GM23338 (cell line): ENCODE measurements around the gene ZCCHC14. TPM values are rescaled to one million over a fixed set of nuclear protein-coding genes. Genes with fewer than 3 reads are reported as not detected.
"Not testable (repeated sequence)": the region's sequence is repeated elsewhere in the genome, so short reads cannot be mapped to it uniquely, and the experiment has no call there.

ENCODE experiments used
- ATAC-seq: fragments of 200-7000 bp; cut with Tn5 transposase; 3 replicates; pipeline ENCODE4 v1.9.1; 2020
- DNase-seq: peaks from one replicate; pipeline ENCODE4 v3.0.0-alpha.2; 2015; ENCODE audit warnings: low spot score
- H2AFZ ChIP-seq: fragments of 200-600 bp; sonication (generic); 2 replicates; pipeline ENCODE4 v1.8.0; 2016; ENCODE audit warnings: antibody characterized with exemption, mild to moderate bottlenecking, moderate library complexity
- H3F3A ChIP-seq: fragments of 200-600 bp; sonication (generic); replicated peaks from 2 replicates; pipeline ENCODE4 v1.8.0; 2017; ENCODE audit warnings: antibody characterized with exemption, mixed run types, low read depth
- H3K27ac ChIP-seq: fragments of 200-600 bp; sonication (generic); 2 replicates; pipeline ENCODE4 v1.6.1; 2016; ENCODE audit warnings: low read depth
- H3K27me3 ChIP-seq: fragments of 200-600 bp; sonication (generic); 2 replicates; pipeline ENCODE4 v1.8.0; 2016; ENCODE audit warnings: mild to moderate bottlenecking, mixed run types, moderate library complexity; ENCODE audit not compliant: insufficient read depth
- H3K36me3 ChIP-seq: fragments of 200-600 bp; sonication (generic); 2 replicates; pipeline ENCODE4 v1.8.0; 2016; ENCODE audit warnings: mild to moderate bottlenecking; ENCODE audit not compliant: insufficient read depth
- H3K4me1 ChIP-seq: fragments of 200-600 bp; sonication (generic); 2 replicates; pipeline ENCODE4 v1.8.0; 2016; ENCODE audit warnings: mild to moderate bottlenecking, moderate library complexity; ENCODE audit not compliant: insufficient read depth
- H3K4me2 ChIP-seq: fragments of 200-600 bp; sonication (generic); 2 replicates; pipeline ENCODE4 v1.7.1; 2017; ENCODE audit warnings: mixed run types
- H3K4me3 ChIP-seq: fragments of 200-600 bp; sonication (generic); 2 replicates; pipeline ENCODE4 v1.6.1; 2016; ENCODE audit warnings: mixed run types
- H3K79me2 ChIP-seq: fragments of 200-600 bp; sonication (generic); replicated peaks from 2 replicates; pipeline ENCODE4 v1.8.0; 2017; ENCODE audit warnings: mild to moderate bottlenecking; ENCODE audit not compliant: insufficient read depth
- H3K9me2 ChIP-seq: fragments of 200-600 bp; sonication (generic); 2 replicates; pipeline ENCODE4 v1.8.0; 2017; ENCODE audit not compliant: insufficient read depth
- H4K20me1 ChIP-seq: fragments of 200-600 bp; sonication (generic); replicated peaks from 2 replicates; pipeline ENCODE4 v1.8.0; 2017; ENCODE audit warnings: mild to moderate bottlenecking; ENCODE audit not compliant: insufficient read depth
- H3K27ac Mint-ChIP-seq: 2 replicates; pipeline ENCODE4 v1.8.0; 2020; ENCODE audit warnings: inconsistent platforms, mild to moderate bottlenecking, moderate library complexity, mixed read lengths
- H3K27me3 Mint-ChIP-seq: 3 replicates; pipeline ENCODE4 v1.8.0; 2022; ENCODE audit warnings: low read depth, mild to moderate bottlenecking, moderate library complexity, mixed read lengths, inconsistent platforms; ENCODE audit not compliant: insufficient read depth, poor library complexity
- H3K36me3 Mint-ChIP-seq: 3 replicates; pipeline ENCODE4 v1.8.0; 2021; ENCODE audit warnings: low read depth, mild to moderate bottlenecking, inconsistent platforms, moderate library complexity, mixed read lengths
- H3K4me1 Mint-ChIP-seq: 3 replicates; pipeline ENCODE4 v1.8.0; 2020; ENCODE audit warnings: mild to moderate bottlenecking, inconsistent platforms, mixed read lengths
- H3K4me3 Mint-ChIP-seq: 3 replicates; pipeline ENCODE4 v1.8.0; 2021; ENCODE audit warnings: moderate library complexity, mild to moderate bottlenecking, inconsistent platforms, mixed read lengths
- H3K9me3 Mint-ChIP-seq: 3 replicates; pipeline ENCODE4 v1.8.0; 2020; ENCODE audit warnings: moderate library complexity, mild to moderate bottlenecking, inconsistent platforms, mixed read lengths
- CREB1 ChIP-seq: fragments of 250-450 bp; sonication (Bioruptor Pico); IDR thresholded peaks from 2 replicates; pipeline ENCODE4 v1.5.0; 2020; ENCODE audit warnings: low read depth, mild to moderate bottlenecking, moderate library complexity
- EZH2 ChIP-seq: fragments of 200-600 bp; sonication (generic); IDR thresholded peaks from one replicate; pipeline ENCODE4 v1.8.0; 2017; ENCODE audit warnings: antibody characterized with exemption, mild to moderate bottlenecking, low read depth; ENCODE audit not compliant: unreplicated experiment
- EZH2phosphoT487 ChIP-seq: fragments of 200-600 bp; sonication (generic); IDR thresholded peaks from one replicate; pipeline ENCODE4 v1.8.1; 2018; ENCODE audit warnings: antibody characterized with exemption; ENCODE audit not compliant: unreplicated experiment
- JUNB ChIP-seq: IDR thresholded peaks from one replicate; pipeline ENCODE4 v1.6.1; 2016; ENCODE audit warnings: antibody characterized with exemption; ENCODE audit not compliant: unreplicated experiment
- NANOG ChIP-seq: IDR thresholded peaks from 2 replicates; pipeline ENCODE4 v1.6.1; 2016; ENCODE audit warnings: antibody characterized with exemption, borderline replicate concordance
- POLR2AphosphoS5 ChIP-seq: IDR thresholded peaks from 2 replicates; pipeline ENCODE4 v1.6.1; 2016; ENCODE audit warnings: antibody characterized with exemption, low read depth
- STAT1 ChIP-seq: IDR thresholded peaks from one replicate; pipeline ENCODE4 v1.6.1; 2016; ENCODE audit warnings: antibody characterized with exemption; ENCODE audit not compliant: unreplicated experiment
- ZNF114 ChIP-seq: fragments of 250-450 bp; sonication (Bioruptor Pico); IDR thresholded peaks from 2 replicates; pipeline ENCODE4 v1.5.0; 2020; ENCODE audit warnings: mild to moderate bottlenecking, moderate library complexity
- ZNF331 ChIP-seq: fragments of 250-450 bp; sonication (Bioruptor Pico); IDR thresholded peaks from 2 replicates; pipeline ENCODE4 v1.5.0; 2020; ENCODE audit warnings: low read depth, mild to moderate bottlenecking, moderate library complexity
- ZNF462 ChIP-seq: fragments of 250-450 bp; sonication (Bioruptor Pico); IDR thresholded peaks from 2 replicates; pipeline ENCODE4 v1.5.0; 2020; ENCODE audit warnings: mild to moderate bottlenecking, moderate library complexity
- polyA plus RNA-seq: library from polyadenylated mRNA; unstranded; fragments of >200 nt; fragmentation: Nextera tagmentation; extraction: Ambion mirVana; gene quantifications from 2 replicates; pipeline ENCODE4 v1.2.1, GENCODE V29; 2016
- total RNA-seq: library from RNA; depleted of rRNA; stranded (reverse); fragments of >200 nt; shearing (Covaris generic); gene quantifications from 2 replicates; pipeline ENCODE4 v1.2.3, GENCODE V29; 2014
- TF ChIP-seq, protein P1 (sequence below), 2 experiments: fragments of 200-600 bp in 1 of 2; sonication (generic) in 1 of 2; conservative IDR thresholded peaks; 2 replicates each; pipeline versions ENCODE4 v1.5.1 to v1.6.1; 2016 to 2017; ENCODE audit warnings: antibody characterized with exemption in 2 of 2, low read depth in 2 of 2, mild to moderate bottlenecking in 2 of 2, moderate library complexity in 1 of 2

The ZCCHC14 gene
- total and polyA plus RNA-seq, 2 experiments from 2014 or later, result 6.8 to 22.4 TPM

GRCh38 chr16:87515475-87516330, 22.9 kb upstream of the ZCCHC14 start (continued):
- no peak for TF ChIP-seq CREB1
- no peak for TF ChIP-seq ZNF331 (CRISPR knock-in tag)
- TF ChIP-seq ZNF114 (CRISPR knock-in tag), result no peak
- TF ChIP-seq, protein P1, sequence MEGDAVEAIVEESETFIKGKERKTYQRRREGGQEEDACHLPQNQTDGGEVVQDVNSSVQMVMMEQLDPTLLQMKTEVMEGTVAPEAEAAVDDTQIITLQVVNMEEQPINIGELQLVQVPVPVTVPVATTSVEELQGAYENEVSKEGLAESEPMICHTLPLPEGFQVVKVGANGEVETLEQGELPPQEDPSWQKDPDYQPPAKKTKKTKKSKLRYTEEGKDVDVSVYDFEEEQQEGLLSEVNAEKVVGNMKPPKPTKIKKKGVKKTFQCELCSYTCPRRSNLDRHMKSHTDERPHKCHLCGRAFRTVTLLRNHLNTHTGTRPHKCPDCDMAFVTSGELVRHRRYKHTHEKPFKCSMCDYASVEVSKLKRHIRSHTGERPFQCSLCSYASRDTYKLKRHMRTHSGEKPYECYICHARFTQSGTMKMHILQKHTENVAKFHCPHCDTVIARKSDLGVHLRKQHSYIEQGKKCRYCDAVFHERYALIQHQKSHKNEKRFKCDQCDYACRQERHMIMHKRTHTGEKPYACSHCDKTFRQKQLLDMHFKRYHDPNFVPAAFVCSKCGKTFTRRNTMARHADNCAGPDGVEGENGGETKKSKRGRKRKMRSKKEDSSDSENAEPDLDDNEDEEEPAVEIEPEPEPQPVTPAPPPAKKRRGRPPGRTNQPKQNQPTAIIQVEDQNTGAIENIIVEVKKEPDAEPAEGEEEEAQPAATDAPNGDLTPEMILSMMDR (conservative IDR thresholded peaks at IDR 0.05; ENCODE audit: low read depth in 2 of 2), result no peak
- no peak for TF ChIP-seq NANOG
- TF ChIP-seq STAT1, result no peak
- no peak for TF ChIP-seq POLR2AphosphoS5

DNA sequence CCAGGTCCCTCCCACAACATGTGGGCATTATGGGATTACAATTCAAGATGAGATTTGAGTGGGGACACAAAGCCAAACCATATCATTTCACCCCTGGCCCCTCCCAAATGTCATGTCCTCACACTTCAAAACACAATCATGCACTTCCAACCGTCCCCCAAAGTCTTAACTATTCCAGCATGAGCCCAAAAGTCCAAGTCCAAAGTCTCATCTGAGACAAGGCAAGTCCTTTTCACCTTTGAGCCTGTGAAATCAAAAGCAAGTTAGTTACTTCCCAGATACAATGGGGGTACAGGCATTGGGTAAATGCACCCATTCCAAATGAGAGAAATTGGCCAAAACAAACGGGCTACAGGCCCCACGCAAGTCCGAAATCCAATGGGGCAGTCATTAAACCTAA, 17.0 kb upstream of the ZCCHC14 start:
- not testable (repeated sequence) for H3K4me3 ChIP-seq, H3F3A ChIP-seq, H3K27ac Mint-ChIP-seq, H3K4me2 ChIP-seq, H3K27me3 Mint-ChIP-seq, H3K4me1 Mint-ChIP-seq, ATAC-seq, H3K36me3 Mint-ChIP-seq, H3K36me3 ChIP-seq, H3K9me3 Mint-ChIP-seq, H3K4me3 Mint-ChIP-seq, DNase-seq, H4K20me1 ChIP-seq, H3K79me2 ChIP-seq, H3K9me2 ChIP-seq, H2AFZ ChIP-seq, H3K27me3 ChIP-seq, H3K4me1 ChIP-seq, H3K27ac ChIP-seq

- no peak for DNase-seq
- no peaks in the 10 kb centered on the region for H3K9me2 ChIP-seq
- peak; percentile 59 for ATAC-seq
- TF ChIP-seq EZH2 (no peak), ZNF114 (CRISPR knock-in tag) (no peak), EZH2phosphoT487 (no peak), ZNF462 (CRISPR knock-in tag) (no peak), JUNB (no peak), POLR2AphosphoS5 (no peak)
These were observed 14.7 kb upstream of the ZCCHC14 start for GRCh38 chr16:87507351-87508069.

More at GRCh38 chr16:87507351-87508069, 14.7 kb upstream of the ZCCHC14 start:
- H3K27me3 Mint-ChIP-seq, result no peaks in the 10 kb centered on the region
- H3K36me3 Mint-ChIP-seq, result no peaks in the 10 kb centered on the region
- H3K79me2 ChIP-seq, result no peaks in the 10 kb centered on the region
- no peaks in the 10 kb centered on the region for H3K4me1 ChIP-seq
- peak overlapping the region; percentile 60; the same call in 1 of the 2 replicates for H2AFZ ChIP-seq
- peaks cover 5% of the 10 kb centered on the region for H3F3A ChIP-seq
- H4K20me1 ChIP-seq, result no peaks in the 10 kb centered on the region
- peaks cover 5% of the 10 kb centered on the region; the same call in 2 of the 3 replicates for H3K4me1 Mint-ChIP-seq
- H3K27ac Mint-ChIP-seq, result no peak overlapping the region
- H3K36me3 ChIP-seq, result no peaks in the 10 kb centered on the region
- H3K9me3 Mint-ChIP-seq, result peaks cover 4% of the 10 kb centered on the region; the same call in 2 of the 3 replicates
- H3K27me3 ChIP-seq, result no peaks in the 10 kb centered on the region
- H3K4me3 ChIP-seq, result no peak overlapping the region
- no peak overlapping the region for H3K27ac ChIP-seq
- H3K4me2 ChIP-seq, result no peak overlapping the region
- no peak overlapping the region for H3K4me3 Mint-ChIP-seq
